Heart left ventricle (tissue), 13 donors: ENCODE data around the gene KIAA1671.

ENCODE experiments used
- POLR2A ChIP-seq, 2 donors: fragments of 450-650 bp; IDR thresholded peaks; one replicate each; pipeline ENCODE4 v1.6.1; 2017; ENCODE audit warnings: antibody characterized with exemption in 2 of 2, mild to moderate bottlenecking in 2 of 2, moderate library complexity in 2 of 2
- TF ChIP-seq, protein P1 (sequence below), 12 donors: fragments of 200-600 bp; sonication (generic) in 4 of 12; IDR thresholded peaks; one replicate each; pipeline versions ENCODE4 v1.5.0 to v1.8.0; 2018 to 2022; ENCODE audit warnings: antibody characterized with exemption in 12 of 12, mild to moderate bottlenecking in 5 of 12
- donor health status: ischemic (EF 13 %, LVEDD 7.1; RV severe dilation, severe dysfunction).
- donor health status: DM: no; HTN: yes; CAD: no.
- donor health status: DM: no; HTN: no; CAD: no.
- donor health status: ischemic (EF 25% LVEDD 6.9; RV normal size, moderate dysfunction).
- donor health status: ischemic (EF 25% LVEDD 5.7; RV mildly dilated, moderate dysfunction).
- donor health status: ischemic (EF 35%, LVEDD 5.7; RV mildly dilated, moderate dysfunction).
- donor health status: nonischemic (EF 11% LVEDD 7.7; RV severe dilation, severe dysfunction).
- donor health status: DM: yes; HTN: yes; CAD: no.
- donor health status: PGD.
- donor health status: ischemic (EF 29% LVEDD 5.4; RV normal size, mild dysfunction).
- donor health status: nonischemic (EF 23%, LVEDD 6.1; RV moderate dilation, normal function).

DNA sequence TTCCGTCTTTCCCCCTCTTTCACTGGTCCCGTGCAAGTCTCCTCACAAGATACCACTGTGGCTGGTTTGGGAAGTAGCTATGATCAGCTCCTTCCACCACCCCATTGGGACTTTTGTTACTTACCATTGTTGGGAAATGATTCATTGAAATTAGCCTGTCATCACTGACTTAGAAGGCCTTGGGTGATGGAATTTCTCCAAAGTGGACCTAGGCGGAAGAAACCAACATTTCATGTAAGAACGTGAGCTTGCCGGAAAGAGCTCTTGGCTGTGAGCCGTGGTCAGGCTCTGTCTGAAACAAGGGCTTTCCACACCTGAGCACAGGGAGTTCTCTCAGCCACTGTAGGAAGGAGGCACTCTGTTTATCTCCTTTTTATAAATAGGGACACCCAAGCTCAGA is 223.7 kb downstream of the KIAA1671 start:
- TF ChIP-seq POLR2A (IDR thresholded peaks at IDR 0.05) = no peak
- TF ChIP-seq, protein P1, sequence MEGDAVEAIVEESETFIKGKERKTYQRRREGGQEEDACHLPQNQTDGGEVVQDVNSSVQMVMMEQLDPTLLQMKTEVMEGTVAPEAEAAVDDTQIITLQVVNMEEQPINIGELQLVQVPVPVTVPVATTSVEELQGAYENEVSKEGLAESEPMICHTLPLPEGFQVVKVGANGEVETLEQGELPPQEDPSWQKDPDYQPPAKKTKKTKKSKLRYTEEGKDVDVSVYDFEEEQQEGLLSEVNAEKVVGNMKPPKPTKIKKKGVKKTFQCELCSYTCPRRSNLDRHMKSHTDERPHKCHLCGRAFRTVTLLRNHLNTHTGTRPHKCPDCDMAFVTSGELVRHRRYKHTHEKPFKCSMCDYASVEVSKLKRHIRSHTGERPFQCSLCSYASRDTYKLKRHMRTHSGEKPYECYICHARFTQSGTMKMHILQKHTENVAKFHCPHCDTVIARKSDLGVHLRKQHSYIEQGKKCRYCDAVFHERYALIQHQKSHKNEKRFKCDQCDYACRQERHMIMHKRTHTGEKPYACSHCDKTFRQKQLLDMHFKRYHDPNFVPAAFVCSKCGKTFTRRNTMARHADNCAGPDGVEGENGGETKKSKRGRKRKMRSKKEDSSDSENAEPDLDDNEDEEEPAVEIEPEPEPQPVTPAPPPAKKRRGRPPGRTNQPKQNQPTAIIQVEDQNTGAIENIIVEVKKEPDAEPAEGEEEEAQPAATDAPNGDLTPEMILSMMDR (IDR thresholded peaks at IDR 0.05) = no peak
